Retinal pigment epithelial cell (primary cell): ENCODE results near the gene IDH3B.

Source experiments
- DNase-seq: peaks from one replicate; pipeline ENCODE4 v3.0.0-alpha.2; 2010; ENCODE audit warnings: low read depth
- H3K4me3 ChIP-seq: 2 replicates; pipeline ENCODE4 v1.5.1; 2011; ENCODE audit warnings: mild to moderate bottlenecking, low read length, control low read depth, moderate library complexity
- CTCF ChIP-seq: conservative IDR thresholded peaks from 2 replicates; pipeline ENCODE4 v1.5.1; 2011; ENCODE audit warnings: low read depth, low read length, control low read depth, inconsistent platforms

Gene IDH3B

DNA sequence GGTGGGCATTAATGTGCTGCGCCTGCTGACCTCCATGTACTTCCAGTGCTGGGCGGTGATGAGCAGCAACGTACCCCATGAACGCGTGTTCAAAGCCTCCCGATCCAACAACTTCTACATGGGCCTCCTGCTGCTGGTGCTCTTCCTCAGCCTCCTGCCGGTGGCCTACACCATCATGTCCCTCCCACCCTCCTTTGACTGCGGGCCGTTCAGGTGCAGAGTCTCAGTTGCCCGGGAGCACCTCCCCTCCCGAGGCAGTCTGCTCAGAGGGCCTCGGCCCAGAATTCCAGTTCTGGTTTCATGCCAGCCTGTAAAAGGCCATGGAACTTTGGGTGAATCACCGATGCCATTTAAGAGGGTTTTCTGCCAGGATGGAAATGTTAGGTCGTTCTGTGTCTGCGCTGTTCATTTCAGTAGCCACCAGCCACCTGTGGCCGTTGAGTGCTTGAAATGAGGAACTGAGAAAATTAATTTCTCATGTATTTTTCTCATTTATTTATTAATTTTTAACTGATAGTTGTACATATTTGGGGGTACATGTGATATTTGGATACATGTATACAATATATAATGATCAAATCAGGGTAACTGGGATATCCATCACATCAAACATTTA is 46.8 kb downstream of the IDH3B start:
- TF ChIP-seq CTCF = no peak
- no peak overlapping the region for H3K4me3 ChIP-seq
- DNase-seq = no peak

- DNase-seq = no peak
- no peak overlapping the region for H3K4me3 ChIP-seq
- no peak for TF ChIP-seq CTCF
Measured at GRCh38 chr20:2616634-2617033, 47.4 kb downstream of the IDH3B start.

- no peak overlapping the region for H3K4me3 ChIP-seq
- no peak for TF ChIP-seq CTCF
Measured at GRCh38 chr20:2612073-2612472, 51.9 kb downstream of the IDH3B start.

DNA sequence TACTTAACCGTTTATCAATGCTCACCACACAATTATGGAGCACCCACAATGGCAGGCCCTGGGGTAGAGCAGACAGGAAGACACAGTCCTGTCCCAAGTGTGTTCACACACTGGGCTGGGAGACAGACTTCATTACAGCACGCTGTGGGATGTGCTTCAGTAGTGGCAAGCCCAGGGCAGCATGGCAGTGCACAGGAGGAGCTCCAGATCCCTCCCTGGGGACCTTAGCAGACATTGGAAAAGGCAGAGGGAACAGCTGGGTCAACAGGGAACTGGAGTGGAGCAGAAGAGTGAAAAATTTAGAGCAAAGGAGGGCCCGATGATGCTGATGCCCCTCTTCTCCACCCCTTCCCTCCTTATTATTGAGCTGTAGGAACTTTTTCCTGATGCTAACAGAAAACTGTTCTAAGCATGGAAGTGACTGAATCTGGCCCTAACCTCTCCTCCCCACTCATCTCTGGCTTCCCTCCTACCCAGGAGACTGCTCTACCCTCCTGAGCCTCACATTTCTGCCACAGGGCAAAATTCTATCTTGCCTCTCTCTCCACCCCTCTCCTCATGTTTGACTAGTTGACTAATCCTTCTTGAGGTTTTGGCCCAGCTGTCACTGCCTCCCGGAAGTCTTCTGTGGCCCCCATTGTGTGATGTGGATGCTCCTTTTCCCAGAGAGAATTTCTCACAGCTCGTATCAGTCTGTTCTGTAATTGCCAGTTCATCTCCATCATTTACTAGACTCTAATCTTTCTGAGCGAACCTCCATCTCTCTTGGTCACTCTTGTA is 52.9 kb downstream of the IDH3B start:
- no peak overlapping the region for H3K4me3 ChIP-seq
- no peak for DNase-seq
- TF ChIP-seq CTCF = no peak

More at GRCh38 chr20:2612073-2612472, 51.9 kb downstream of the IDH3B start:
- DNase-seq = no peak

DNA sequence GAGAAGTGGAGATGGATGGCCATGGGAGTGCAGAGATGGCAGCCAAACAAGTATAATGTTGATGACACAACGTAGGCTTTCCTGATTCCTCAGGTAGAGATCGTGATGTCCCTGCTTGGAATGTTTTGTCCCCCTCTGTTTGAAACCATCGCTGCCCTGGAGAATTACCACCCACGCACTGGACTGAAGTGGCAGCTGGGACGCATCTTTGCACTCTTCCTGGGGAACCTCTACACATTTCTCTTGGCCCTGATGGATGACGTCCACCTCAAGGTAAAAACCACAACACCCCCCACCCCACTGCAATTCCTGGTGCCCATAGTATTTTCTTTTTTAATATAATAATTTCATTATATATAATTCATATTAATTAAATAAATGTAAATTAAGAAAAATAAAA is 53.7 kb downstream of the IDH3B start:
- H3K4me3 ChIP-seq = no peak overlapping the region
- TF ChIP-seq CTCF = no peak
- no peak for DNase-seq
